ENCODE data around the gene ZNF878. TPM values are rescaled to one million over a fixed set of nuclear protein-coding genes. Genes with fewer than 3 reads are reported as not detected.

The ZNF878 gene
- total and polyA plus RNA-seq, 2 of the 13 experiments (the other 11 are each of a cell fraction or from before 2014, with no cell fraction given), result 0.46 to 5.2 TPM

DNA sequence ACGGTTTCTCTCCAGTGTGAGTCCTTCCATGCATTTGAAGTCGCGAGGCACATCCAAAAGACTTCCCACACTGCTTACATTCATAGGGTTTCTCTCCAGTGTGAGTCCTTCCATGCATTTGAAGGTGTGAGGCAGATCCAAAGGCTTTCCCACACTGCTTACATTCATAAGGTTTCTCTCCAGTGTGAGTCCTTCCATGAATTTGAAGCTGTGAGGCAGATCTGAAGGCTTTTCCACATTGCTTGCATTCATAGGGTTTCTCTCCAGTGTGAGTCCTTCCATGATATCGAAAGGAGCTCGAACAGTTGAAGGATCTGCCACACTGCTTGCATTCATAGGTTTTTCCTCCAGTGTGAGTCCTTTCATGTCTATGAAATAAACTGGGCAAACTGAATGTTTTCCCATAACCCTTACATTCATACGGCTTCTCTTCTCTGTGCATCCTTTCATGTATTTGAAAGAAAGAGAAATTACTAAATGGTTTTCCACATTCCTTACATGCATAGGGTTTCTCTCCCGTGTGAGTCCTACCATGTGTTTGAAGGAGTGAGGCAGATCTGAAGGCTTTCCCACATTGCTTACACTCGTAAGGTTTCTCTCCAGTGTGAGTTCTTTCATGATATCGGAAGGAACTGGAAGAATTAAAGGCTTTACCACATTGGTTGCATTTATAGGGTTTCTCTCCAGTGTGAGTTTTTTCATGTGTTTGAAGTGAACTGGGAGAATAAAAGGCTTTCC is 37.6 kb downstream of the ZNF878 start:
- WGBS (ENCODE audit: low lambda C conversion rate), result 94% methylated on average over 9 of the region's 9 CpGs
- CTCF ChIA-PET (ENCODE audit: low intra/inter-chr PET ratio, low total read pairs), result no interaction called here
- no peak for FAIRE-seq

DNA sequence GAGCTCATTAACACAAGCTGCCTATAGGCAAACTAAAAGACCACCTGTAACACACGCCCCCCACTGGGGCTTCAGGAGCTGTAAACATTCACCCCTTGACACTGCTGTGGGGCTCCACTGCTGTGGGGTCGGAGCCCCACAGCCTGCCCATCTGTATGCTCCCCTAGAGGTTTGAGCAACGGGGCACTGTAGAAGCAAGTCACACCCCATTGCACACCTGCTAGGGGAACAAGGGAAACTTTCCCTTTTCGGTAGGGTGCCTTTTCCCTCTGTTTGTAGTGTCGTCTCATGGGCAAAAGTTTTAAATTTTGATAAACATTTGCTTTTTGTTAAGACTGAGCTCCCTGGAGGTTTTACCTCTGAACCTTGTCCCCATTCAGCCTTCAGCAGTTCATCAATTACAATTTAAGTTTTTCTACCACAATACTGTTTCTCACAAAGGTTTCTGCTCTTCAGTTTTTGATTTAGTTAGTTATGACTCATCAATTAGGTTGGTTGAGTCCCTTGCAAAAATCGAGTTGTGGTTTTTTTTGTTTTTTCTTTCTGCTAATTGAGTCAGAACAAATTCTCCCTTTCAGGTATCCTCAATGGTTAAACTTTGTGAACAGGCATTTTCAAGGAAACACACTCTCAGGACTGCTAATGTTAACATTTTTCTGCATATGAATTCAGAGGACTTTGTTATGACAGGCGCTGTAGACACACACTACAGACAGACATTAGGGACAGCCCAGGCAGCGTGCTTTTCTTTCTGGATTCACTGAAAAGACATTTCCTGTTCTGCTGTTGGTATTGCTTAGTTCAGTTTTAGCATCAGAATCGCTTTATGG is 52.4 kb downstream of the ZNF878 start:
- intact Hi-C loops (cut with micrococcal nuclease; ENCODE audit: unreplicated experiment), result no loop called here
- TF ChIP-seq NCOA5 (CRISPR knock-in tag; IDR thresholded peaks at IDR 0.05), result no peak
- TF ChIP-seq, protein P1, sequence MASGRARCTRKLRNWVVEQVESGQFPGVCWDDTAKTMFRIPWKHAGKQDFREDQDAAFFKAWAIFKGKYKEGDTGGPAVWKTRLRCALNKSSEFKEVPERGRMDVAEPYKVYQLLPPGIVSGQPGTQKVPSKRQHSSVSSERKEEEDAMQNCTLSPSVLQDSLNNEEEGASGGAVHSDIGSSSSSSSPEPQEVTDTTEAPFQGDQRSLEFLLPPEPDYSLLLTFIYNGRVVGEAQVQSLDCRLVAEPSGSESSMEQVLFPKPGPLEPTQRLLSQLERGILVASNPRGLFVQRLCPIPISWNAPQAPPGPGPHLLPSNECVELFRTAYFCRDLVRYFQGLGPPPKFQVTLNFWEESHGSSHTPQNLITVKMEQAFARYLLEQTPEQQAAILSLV (CRISPR knock-in tag; IDR thresholded peaks at IDR 0.05; ENCODE audit: borderline replicate concordance), result no peak
- no peak for TF ChIP-seq ZNF343 (CRISPR knock-in tag; IDR thresholded peaks at IDR 0.05)
- no peak for TF ChIP-seq ATRX (CRISPR knock-in tag; IDR thresholded peaks at IDR 0.05; ENCODE audit: borderline replicate concordance)
- no peak for TF ChIP-seq PHF8 (CRISPR knock-in tag; IDR thresholded peaks at IDR 0.05)
- no peaks in the 10 kb centered on the region for H3K79me2 ChIP-seq (ENCODE audit: insufficient read depth, low read length)
- H3K4me2 ChIP-seq (ENCODE audit: low read depth, low read length), result peak overlapping the region; percentile 43
- H3K4me1 ChIP-seq (ENCODE audit: insufficient read depth, low read length), result peaks cover 19% of the 10 kb centered on the region
- no peak overlapping the region; the same call in 1 of the 2 replicates for H3K9ac ChIP-seq (ENCODE audit: insufficient read depth, low read depth, low read length)
- H2AFZ ChIP-seq (ENCODE audit: low read length), result no peak overlapping the region
- DNase-seq (ENCODE audit: low spot score) (no peak), FAIRE-seq (no peak), ATAC-seq (peak; percentile 31; the same call in 1 of the 3 replicates)
- H3K27ac ChIP-seq (ENCODE audit: extremely low read length, insufficient read depth, low read length), result no peak overlapping the region
- ChIA-PET POLR2A (no interaction called here), CTCF (ENCODE audit: low intra/inter-chr PET ratio, low total read pairs) (no interaction called here)
- in situ Hi-C loops (cut with HindIII; ENCODE audit: extremely low pct_ligation_motif_present, low pct_unique_long_range_greater_than_20kb), result no loop called here
- no peaks in the 10 kb centered on the region for H3K9me3 ChIP-seq (ENCODE audit: low read length)
- BruUV-seq (replicated peaks), result no TSS peak
- H3K36me3 ChIP-seq (replicated peaks in 1 of 2; ENCODE audit: control insufficient read depth in 1 of 2, insufficient read depth in 2 of 2, low read length in 2 of 2), result no peaks in the 10 kb centered on the region
- H3K27me3 ChIP-seq (ENCODE audit: control insufficient read depth in 1 of 2, insufficient read depth in 2 of 2, low read length in 2 of 2), result no peaks in the 10 kb centered on the region
- H3K4me3 ChIP-seq (replicated peaks in 1 of 3; ENCODE audit: insufficient read depth in 1 of 3, low read depth in 2 of 3, low read length in 3 of 3), result peak overlapping the region in 1 of 3 experiments; percentile 6; a peak in 1 of 6 replicates
- H4K20me1 ChIP-seq (ENCODE audit: insufficient read depth, low read length), result no peaks in the 10 kb centered on the region
- 22% methylated on average over 6 of the region's 9 CpGs for WGBS (ENCODE audit: low lambda C conversion rate)

More for the DNA sequence above, 37.6 kb downstream of the ZNF878 start:
- Histone ChIP-seq H3K27me3 (ENCODE audit: control insufficient read depth in 1 of 2, insufficient read depth in 2 of 2, low read length in 2 of 2) (no peaks in the 10 kb centered on the region), H3K4me1 (ENCODE audit: insufficient read depth, low read length) (peaks cover 17% of the 10 kb centered on the region), H2AFZ (ENCODE audit: low read length) (no peak overlapping the region), H3K9ac (ENCODE audit: insufficient read depth, low read depth, low read length) (no peak overlapping the region), H3K4me3 (replicated peaks in 1 of 3; ENCODE audit: insufficient read depth in 1 of 3, low read depth in 2 of 3, low read length in 3 of 3) (no peak overlapping the region), H3K27ac (ENCODE audit: extremely low read length, insufficient read depth, low read length) (peak overlapping the region; percentile 45), H4K20me1 (ENCODE audit: insufficient read depth, low read length) (no peaks in the 10 kb centered on the region), H3K4me2 (ENCODE audit: low read depth, low read length) (no peak overlapping the region), H3K36me3 (replicated peaks in 1 of 2; ENCODE audit: control insufficient read depth in 1 of 2, insufficient read depth in 2 of 2, low read length in 2 of 2) (peaks cover 4 to 20% of the 10 kb centered on the region in 2 experiments; a peak in 3 of 5 replicates), H3K9me3 (ENCODE audit: low read length) (peaks cover 18% of the 10 kb centered on the region), H3K79me2 (ENCODE audit: insufficient read depth, low read length) (no peaks in the 10 kb centered on the region)
- ATAC-seq (no peak), DNase-seq (ENCODE audit: low spot score) (no peak)
- in situ Hi-C loops (cut with HindIII; ENCODE audit: extremely low pct_ligation_motif_present, low pct_unique_long_range_greater_than_20kb) (no loop called here), intact Hi-C loops (cut with micrococcal nuclease; ENCODE audit: unreplicated experiment) (no loop called here)
- TF ChIP-seq ELF1 (CRISPR knock-in tag; IDR thresholded peaks at IDR 0.05) (no peak), ARNT (IDR thresholded peaks at IDR 0.05) (no peak), ZNF850 (CRISPR knock-in tag; conservative IDR thresholded peaks at IDR 0.05) (no peak), ZNF34 (CRISPR knock-in tag; IDR thresholded peaks at IDR 0.05; ENCODE audit: borderline replicate concordance) (no peak), AGO2 (optimal IDR thresholded peaks at IDR 0.05; ENCODE audit: low read depth, low read length) (no peak), RARA (CRISPR knock-in tag; IDR thresholded peaks at IDR 0.05) (no peak), KDM5A (IDR thresholded peaks at IDR 0.05; ENCODE audit: borderline replicate concordance, low read length) (no peak)
- no TSS peak for BruUV-seq (replicated peaks)
- POLR2A ChIA-PET, result no interaction called here
